ENCODE results near the gene STUM. TPM values are rescaled to one million over a fixed set of nuclear protein-coding genes. Genes with fewer than 3 reads are reported as not detected.

The STUM gene
- total RNA-seq, 1 donor from 2014 or later: 0.09 TPM

DNA sequence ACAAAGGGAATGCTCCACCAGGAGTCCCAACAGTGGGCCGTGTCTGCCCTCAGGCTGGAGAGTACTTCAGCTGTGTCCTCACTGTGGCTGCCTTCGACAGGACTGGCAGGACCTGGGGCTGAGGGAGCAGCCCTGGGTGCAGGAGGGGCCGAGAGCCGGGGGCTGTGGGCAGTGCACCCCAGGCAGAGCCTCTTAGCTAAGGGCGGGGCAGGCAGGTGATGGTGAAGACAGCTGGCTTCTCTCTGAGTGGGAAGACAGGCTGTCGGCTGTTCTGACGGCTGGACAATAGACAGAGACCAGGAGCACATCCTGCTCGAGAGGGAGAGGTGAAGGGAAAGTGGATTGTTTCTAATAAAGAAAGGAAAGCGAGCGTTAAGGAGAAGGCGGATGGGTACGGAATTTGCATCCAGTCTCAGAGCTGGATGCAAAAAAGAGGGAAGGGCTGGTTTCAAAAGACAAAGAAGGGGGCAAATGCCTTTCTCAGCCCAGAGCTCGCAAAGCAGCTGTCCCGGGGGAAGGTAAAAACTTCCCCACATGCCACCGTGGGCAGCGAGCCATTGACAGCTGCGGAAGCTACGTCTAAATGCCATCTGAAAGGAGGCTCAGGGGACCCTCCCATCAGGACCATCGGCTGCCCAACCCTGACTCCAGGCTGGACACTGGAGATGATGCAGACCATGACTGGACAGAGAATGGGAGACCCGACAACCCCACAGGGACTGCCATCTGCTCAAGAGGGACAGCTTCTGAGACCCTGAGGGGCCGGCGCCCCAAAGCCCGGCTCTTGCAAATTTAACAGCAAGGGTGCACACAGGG, 92.0 kb downstream of the STUM start:
- no peak for DNase-seq (ENCODE audit: low spot score in 2 of 2, unreplicated experiment in 2 of 2)
- Mint-ChIP-seq H3K36me3 (peaks cover 4% of the 10 kb centered on the region), H3K27me3 (ENCODE audit: low read depth) (no peaks in the 10 kb centered on the region), H3K4me3 (no peak overlapping the region), H3K4me1 (peaks cover 6% of the 10 kb centered on the region), H3K9me3 (no peaks in the 10 kb centered on the region), H3K27ac (no peak overlapping the region)
- TF ChIP-seq, protein P1, sequence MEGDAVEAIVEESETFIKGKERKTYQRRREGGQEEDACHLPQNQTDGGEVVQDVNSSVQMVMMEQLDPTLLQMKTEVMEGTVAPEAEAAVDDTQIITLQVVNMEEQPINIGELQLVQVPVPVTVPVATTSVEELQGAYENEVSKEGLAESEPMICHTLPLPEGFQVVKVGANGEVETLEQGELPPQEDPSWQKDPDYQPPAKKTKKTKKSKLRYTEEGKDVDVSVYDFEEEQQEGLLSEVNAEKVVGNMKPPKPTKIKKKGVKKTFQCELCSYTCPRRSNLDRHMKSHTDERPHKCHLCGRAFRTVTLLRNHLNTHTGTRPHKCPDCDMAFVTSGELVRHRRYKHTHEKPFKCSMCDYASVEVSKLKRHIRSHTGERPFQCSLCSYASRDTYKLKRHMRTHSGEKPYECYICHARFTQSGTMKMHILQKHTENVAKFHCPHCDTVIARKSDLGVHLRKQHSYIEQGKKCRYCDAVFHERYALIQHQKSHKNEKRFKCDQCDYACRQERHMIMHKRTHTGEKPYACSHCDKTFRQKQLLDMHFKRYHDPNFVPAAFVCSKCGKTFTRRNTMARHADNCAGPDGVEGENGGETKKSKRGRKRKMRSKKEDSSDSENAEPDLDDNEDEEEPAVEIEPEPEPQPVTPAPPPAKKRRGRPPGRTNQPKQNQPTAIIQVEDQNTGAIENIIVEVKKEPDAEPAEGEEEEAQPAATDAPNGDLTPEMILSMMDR (IDR thresholded peaks at IDR 0.05; ENCODE audit: unreplicated experiment): no peak

DNA sequence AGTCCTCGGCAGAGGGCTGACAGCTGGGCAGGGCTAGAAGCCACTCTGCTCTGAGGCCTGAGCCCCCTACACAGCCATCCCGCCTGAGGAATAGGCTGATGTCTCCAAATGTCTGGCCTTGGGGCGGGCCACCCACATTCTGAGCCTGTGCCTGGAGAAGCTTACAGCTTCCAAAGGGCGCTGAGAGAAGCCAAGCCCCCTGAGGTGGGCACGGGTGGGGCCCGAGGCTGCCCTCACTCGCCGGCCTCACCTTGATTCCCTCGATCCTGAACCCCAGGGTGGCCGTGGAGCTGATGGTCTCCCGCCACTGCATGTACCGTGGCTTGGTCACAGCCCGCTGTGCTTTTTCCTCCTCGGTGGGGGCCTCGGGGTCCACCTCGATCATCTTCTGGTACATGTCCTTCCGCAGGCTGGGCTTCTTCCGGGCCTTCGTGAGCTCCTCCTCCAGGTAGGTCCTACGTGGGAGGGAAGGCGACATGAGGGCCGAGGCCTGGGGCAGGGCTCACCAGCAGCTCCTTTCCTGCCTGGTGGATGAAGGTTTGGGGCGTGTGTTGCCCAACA, 93.2 kb downstream of the STUM start:
- Mint-ChIP-seq H3K4me3 (no peak overlapping the region), H3K9me3 (no peaks in the 10 kb centered on the region), H3K27ac (no peak overlapping the region), H3K36me3 (peaks cover 7% of the 10 kb centered on the region), H3K4me1 (peaks cover 6% of the 10 kb centered on the region), H3K27me3 (ENCODE audit: low read depth) (no peaks in the 10 kb centered on the region)
- TF ChIP-seq, protein P1 (IDR thresholded peaks at IDR 0.05; ENCODE audit: unreplicated experiment): no peak
- DNase-seq (ENCODE audit: low spot score in 2 of 2, unreplicated experiment in 2 of 2): no peak

DNA sequence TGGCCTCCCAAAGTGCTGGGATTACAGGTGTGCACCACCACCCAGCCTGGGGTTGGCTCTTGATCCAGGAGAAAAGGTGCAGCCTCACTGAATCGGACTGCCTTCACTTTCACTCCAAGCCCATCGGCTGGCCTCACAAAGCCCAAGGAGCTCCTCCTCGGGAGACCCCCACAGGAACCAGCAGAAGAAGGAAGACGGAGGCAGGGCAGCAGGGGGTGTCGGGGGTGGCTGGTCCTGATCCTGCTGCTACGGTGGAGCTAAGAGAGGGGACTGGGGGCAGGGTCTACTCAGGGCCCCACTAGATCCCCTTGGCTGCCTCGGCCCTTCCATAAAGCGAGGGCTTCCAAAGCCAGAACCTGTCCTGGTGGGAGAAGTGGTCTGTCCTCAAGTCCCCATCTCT, 93.9 kb downstream of the STUM start:
- TF ChIP-seq, protein P1 (IDR thresholded peaks at IDR 0.05; ENCODE audit: unreplicated experiment): no peak
- Mint-ChIP-seq H3K4me1 (peaks cover 6% of the 10 kb centered on the region), H3K36me3 (peaks cover 6% of the 10 kb centered on the region), H3K27ac (no peak overlapping the region), H3K27me3 (ENCODE audit: low read depth) (no peaks in the 10 kb centered on the region), H3K4me3 (no peak overlapping the region), H3K9me3 (no peaks in the 10 kb centered on the region)
- DNase-seq (ENCODE audit: low spot score in 2 of 2, unreplicated experiment in 2 of 2): no peak

DNA sequence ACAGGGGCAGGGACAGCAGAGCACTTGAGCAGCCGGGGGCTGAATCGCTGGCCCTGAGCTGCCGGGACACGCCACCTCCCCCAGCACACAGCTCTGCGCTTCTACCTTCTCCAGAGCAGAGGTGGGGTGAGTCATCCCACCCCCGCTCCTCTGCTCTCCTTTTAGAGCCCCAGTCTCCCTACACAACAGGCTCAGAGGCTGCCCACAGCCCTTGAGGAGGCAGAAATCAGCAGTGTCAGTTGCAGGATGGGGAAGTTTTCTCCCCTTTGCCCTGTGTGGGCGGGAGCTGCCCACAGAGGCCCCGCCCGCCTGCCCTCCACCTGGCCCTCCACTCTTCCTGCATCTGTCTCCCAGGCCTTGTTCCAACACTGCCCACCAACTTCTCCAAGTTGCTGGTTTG, 94.6 kb downstream of the STUM start:
- Mint-ChIP-seq H3K4me1 (peaks cover 6% of the 10 kb centered on the region), H3K9me3 (no peaks in the 10 kb centered on the region), H3K4me3 (no peak overlapping the region), H3K27me3 (ENCODE audit: low read depth) (no peaks in the 10 kb centered on the region), H3K36me3 (peaks cover 9% of the 10 kb centered on the region), H3K27ac (no peak overlapping the region)
- TF ChIP-seq, protein P1 (IDR thresholded peaks at IDR 0.05; ENCODE audit: unreplicated experiment): no peak
- no peak for DNase-seq (ENCODE audit: low spot score in 2 of 2, unreplicated experiment in 2 of 2)

DNA sequence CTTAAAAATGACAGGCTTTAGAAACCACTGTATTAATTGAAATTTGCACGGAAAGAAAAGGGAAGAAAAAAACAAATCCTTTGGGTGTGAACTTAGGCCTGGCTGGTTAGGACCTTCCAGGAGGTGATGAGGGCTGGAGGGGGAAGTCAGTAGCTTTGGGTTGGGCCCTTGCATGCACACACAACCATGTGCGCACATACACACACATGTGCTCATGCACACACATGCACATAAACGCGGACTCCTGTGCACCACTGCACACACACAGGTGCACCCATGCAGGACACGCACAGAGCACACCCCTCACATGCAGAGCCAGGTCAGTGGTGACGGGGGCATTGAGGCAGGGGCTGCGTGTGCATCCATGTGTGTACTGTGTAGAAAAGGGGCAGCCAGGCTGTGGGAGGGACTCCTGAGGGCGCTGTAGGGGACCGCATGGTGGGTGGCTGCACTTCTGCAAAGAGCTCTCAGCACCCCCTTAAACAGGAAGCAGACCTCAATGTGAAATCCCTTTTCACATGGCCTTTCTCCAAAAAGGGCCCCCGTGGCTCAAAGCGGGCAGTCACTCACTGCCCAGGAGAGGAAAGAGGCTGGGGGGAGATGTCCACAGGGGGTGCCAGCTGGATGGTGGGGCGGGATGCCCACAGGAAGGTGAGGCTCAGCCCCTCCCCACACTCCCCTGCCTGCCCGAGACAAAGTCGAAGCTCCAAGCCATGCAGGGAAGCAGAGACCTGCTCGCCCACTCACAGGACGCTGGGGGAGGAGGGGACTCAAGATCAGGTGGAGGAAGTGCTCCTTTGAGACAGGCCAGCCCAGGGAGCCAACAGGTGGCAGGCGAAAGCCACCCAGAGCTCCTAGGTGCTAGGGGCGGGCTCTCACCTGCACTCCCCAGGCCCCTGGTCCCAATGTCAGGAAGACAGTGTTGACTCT, 95.3 kb downstream of the STUM start:
- H3K36me3 Mint-ChIP-seq: peaks cover 11% of the 10 kb centered on the region
- no peaks in the 10 kb centered on the region for H3K9me3 Mint-ChIP-seq
- no peaks in the 10 kb centered on the region for H3K27me3 Mint-ChIP-seq (ENCODE audit: low read depth)
- TF ChIP-seq, protein P1 (IDR thresholded peaks at IDR 0.05; ENCODE audit: unreplicated experiment): no peak
- H3K4me3 Mint-ChIP-seq: no peak overlapping the region
- H3K4me1 Mint-ChIP-seq: peaks cover 6% of the 10 kb centered on the region
- H3K27ac Mint-ChIP-seq: no peak overlapping the region
- no peak for DNase-seq (ENCODE audit: low spot score in 2 of 2, unreplicated experiment in 2 of 2)
